ENCODE results near the gene ST3GAL2. TPM values are rescaled to one million over a fixed set of nuclear protein-coding genes. Genes with fewer than 3 reads are reported as not detected.
"Not testable (repeated sequence)": the region's sequence is repeated elsewhere in the genome, so short reads cannot be mapped to it uniquely, and the experiment has no call there.

The ST3GAL2 gene
- total RNA-seq, 1 donor: 42.7 TPM

DNA sequence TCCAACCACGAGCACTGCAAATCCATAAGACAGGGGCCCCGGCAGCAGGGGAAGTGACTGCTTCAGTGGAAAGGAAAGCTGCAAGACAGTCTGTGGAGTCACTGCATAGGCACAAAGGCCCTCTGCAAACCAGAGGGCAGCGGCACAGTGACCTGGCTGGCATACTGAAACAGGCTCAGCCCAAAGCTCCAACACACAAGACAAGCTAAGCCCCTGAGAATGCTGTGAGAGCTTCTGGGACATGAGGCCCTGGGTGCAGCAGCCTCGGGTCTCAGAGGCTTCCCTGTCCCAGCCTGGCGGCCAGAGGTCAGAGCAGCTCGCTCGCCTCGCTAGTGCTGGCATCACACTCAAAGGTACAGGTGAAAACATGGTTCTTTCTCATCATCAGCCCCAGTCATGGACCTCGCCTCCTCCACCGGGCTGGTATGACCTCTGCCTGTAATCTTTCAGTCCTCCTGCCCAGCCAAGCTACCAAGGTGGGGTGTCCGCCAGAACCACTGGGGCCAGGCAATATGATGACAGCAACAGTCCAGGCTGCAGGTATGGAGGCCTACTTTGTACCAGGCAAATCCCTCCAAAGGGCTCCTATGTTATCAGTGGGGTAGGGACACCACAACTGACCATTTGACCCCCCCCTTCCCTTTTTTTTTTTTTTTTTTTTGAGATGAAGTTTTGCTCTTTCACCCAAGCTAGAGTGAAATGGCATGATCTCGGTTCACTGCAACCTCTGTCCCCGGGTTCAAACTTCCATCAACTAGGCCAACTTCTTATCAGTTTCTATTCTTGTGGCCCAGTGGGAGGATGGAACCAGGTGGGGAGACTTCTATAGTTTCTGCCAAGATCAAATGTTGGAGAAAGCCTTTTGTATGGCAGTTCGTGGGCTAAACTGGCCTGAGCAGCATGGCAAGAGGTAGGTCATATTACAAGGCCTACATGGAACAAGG, 19.2 kb downstream of the ST3GAL2 start:
- DNase-seq (ENCODE audit: low read depth): no peak
- TF ChIP-seq, protein P1, sequence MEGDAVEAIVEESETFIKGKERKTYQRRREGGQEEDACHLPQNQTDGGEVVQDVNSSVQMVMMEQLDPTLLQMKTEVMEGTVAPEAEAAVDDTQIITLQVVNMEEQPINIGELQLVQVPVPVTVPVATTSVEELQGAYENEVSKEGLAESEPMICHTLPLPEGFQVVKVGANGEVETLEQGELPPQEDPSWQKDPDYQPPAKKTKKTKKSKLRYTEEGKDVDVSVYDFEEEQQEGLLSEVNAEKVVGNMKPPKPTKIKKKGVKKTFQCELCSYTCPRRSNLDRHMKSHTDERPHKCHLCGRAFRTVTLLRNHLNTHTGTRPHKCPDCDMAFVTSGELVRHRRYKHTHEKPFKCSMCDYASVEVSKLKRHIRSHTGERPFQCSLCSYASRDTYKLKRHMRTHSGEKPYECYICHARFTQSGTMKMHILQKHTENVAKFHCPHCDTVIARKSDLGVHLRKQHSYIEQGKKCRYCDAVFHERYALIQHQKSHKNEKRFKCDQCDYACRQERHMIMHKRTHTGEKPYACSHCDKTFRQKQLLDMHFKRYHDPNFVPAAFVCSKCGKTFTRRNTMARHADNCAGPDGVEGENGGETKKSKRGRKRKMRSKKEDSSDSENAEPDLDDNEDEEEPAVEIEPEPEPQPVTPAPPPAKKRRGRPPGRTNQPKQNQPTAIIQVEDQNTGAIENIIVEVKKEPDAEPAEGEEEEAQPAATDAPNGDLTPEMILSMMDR (IDR thresholded peaks at IDR 0.05; ENCODE audit: insufficient read depth, low read depth, low read length): no peak
- H3K4me3 ChIP-seq (ENCODE audit: low read depth, low read length): no peak overlapping the region

DNA sequence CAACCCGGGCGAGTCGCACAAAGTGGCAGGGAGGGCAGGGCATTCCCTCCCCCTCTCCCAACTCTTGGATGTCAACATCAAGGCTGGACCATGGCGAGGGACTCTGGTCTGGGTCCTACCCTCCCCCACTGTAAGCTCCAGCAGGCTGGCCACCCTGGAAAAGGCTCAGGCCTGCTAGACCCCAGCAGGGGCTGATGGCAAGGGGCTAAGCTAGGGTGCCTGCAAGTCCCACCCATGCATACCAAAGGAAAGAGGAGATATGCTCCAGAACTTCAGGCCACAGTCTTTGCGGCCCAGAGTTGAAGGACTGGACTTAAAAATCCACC, 19.9 kb downstream of the ST3GAL2 start:
- DNase-seq (ENCODE audit: low read depth): no peak
- TF ChIP-seq, protein P1 (IDR thresholded peaks at IDR 0.05; ENCODE audit: insufficient read depth, low read depth, low read length): no peak
- H3K4me3 ChIP-seq (ENCODE audit: low read depth, low read length): no peak overlapping the region

DNA sequence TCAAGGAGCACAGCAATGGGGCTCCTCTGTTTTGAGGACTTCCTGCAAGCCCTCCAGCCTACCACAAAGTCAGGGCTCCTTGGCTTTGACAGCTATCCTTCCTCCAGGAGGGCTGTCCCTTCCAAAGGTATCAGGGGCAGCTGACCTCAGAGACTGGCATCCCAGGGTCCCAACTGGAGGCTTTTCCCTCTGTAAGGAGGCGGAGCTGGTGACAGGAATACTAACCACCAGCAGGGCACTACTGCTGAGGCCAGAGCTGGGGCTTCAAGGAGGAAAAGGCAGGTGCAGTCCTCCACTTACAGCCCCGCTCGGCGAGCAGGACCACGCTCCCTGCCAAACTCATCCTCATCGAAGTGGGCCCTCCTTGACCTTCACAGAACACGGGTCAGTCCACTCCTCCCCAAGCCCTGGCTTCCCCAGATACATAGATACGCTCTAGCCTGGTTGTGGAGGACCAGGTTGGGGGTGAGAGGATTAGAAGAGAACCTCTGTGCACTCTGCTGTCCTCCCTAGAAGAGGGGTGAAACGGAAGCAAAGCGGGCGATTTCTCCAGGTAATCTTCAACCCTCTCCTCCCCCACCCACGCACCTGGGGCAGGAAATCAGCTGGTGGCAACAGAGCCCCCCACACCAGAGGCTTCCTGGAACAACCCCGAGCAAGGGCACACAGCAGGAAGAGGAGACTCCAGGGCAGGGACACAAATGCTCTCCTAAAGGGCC, 20.5 kb downstream of the ST3GAL2 start:
- no peak for DNase-seq (ENCODE audit: low read depth)
- TF ChIP-seq, protein P1 (IDR thresholded peaks at IDR 0.05; ENCODE audit: insufficient read depth, low read depth, low read length): no peak

DNA sequence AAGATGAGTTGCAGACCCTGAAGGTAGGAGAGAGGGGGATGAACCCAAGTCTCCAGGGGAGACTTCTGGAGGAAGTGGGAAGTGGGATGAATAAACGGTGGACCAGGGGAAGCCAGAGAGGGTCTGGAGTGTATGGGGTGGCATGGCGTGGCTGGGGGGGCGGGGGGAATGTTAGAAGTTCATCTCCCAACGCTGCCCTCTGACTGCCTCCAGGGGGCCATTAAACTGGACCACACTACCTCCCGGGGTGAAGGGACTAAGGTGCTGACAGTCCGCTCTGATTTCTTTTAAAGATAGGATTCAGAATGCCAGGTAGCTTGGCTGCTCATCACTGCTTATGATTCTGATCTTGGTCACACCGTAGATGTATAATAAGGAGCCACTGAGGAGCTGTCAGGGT, 21.2 kb downstream of the ST3GAL2 start:
- TF ChIP-seq, protein P1 (IDR thresholded peaks at IDR 0.05; ENCODE audit: insufficient read depth, low read depth, low read length): no peak
- no peak for DNase-seq (ENCODE audit: low read depth)
- H3K4me3 ChIP-seq (ENCODE audit: low read depth, low read length): no peak overlapping the region

More for the DNA sequence above, 20.5 kb downstream of the ST3GAL2 start:
- H3K4me3 ChIP-seq (ENCODE audit: low read depth, low read length): no peak overlapping the region

DNA sequence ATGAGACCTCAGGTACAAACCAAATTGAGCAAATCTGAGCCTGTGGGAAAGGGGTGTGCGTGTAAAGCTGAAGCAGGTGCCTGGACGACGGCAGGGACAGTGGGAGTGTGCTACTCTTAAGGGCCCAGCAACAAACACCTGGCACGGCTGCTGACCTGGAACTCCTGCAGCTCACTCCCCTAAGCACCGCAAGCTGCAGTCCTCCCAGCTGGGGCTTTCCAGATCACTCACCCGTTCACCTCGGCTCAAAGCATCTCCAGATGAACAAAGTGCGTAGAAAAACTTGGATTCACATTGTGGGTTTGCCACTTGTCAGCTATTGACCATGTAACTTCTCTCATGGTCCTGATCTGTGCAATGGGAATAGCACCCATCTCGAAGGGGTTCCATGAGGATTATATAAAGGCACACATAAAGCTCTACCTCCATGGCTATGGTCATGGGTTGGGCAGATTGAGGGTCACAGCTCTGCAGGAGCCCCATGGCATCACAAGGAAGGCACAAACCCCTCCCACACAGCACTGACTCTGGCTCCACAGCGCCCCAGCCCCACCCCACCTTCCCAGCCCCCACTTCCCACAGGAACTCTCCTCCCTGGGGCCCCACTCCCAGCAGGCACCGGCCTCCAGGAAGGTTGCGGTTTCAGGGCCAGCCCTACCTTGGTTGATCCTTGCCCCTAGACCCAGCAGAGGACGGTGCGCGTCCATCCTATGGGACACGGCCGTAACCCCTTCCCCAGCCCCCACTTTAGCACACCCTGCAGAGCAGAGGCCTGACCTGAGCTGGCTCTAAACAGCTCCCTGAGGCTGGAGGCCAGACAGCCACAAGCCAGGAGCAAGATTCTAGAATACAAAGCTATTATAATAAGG, 21.9 kb downstream of the ST3GAL2 start:
- H3K4me3 ChIP-seq (ENCODE audit: low read depth, low read length): no peak overlapping the region
- TF ChIP-seq, protein P1 (IDR thresholded peaks at IDR 0.05; ENCODE audit: insufficient read depth, low read depth, low read length): no peak
- no peak for DNase-seq (ENCODE audit: low read depth)

DNA sequence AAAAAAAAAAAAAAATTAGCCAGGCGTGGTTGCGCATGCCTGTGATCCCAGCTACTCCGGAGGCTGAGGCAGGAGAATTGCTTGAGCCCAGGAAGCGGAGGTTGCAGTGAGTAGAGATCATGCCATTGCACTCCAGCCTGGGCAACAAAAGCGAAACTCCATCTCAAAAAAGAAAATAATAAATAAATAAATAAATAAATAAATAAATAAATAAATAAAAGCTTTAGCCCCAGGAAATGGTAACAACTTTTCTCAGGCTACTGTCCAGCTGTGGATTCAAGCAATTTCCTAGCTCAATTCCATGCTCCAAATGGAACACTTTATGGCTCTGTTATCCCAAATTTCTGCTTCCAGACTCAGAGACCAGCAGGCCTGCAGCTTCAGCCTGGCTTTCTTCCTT, 25.3 kb downstream of the ST3GAL2 start:
- not testable (repeated sequence) for DNase-seq (ENCODE audit: low read depth)

More for the DNA sequence above, 25.3 kb downstream of the ST3GAL2 start:
- not testable (repeated sequence) for H3K4me3 ChIP-seq (ENCODE audit: low read depth, low read length)

All from fibroblast of villous mesenchyme (primary cell).